Neuronal stem cell (in vitro differentiated cells): ENCODE measurements around the gene BTBD10.

ENCODE experiments used
- DNase-seq: peaks from one replicate; pipeline ENCODE4 v3.0.0-alpha.2; 2013; ENCODE audit warnings: low spot score
- H2AFZ ChIP-seq: one replicate; pipeline ENCODE4 v1.6.1; 2013; ENCODE audit warnings: mild to moderate bottlenecking, low read length, inconsistent platforms
- H2AK5ac ChIP-seq: 2 replicates; pipeline ENCODE4 v1.6.1; 2013; ENCODE audit warnings: low read depth, mild to moderate bottlenecking, inconsistent platforms, low read length, moderate library complexity, mixed read lengths
- H2BK120ac ChIP-seq: 2 replicates; pipeline ENCODE4 v1.6.1; 2013; ENCODE audit warnings: low read depth, mild to moderate bottlenecking, inconsistent platforms, low read length, moderate library complexity, mixed read lengths
- H2BK12ac ChIP-seq: one replicate; pipeline ENCODE4 v1.6.1; 2013; ENCODE audit warnings: low read length, inconsistent platforms
- H2BK15ac ChIP-seq: 2 replicates; pipeline ENCODE4 v1.6.1; 2013; ENCODE audit warnings: mild to moderate bottlenecking, low read length, inconsistent platforms, mixed read lengths
- H2BK5ac ChIP-seq: one replicate; pipeline ENCODE4 v1.6.1; 2013; ENCODE audit warnings: inconsistent platforms, mild to moderate bottlenecking, low read length, moderate library complexity
- H3K14ac ChIP-seq: one replicate; pipeline ENCODE4 v1.6.1; 2013; ENCODE audit warnings: low read length, inconsistent platforms
- H3K18ac ChIP-seq: 2 replicates; pipeline ENCODE4 v1.6.1; 2013; ENCODE audit warnings: low read length, inconsistent platforms
- H3K23ac ChIP-seq: 2 replicates; pipeline ENCODE4 v1.6.1; 2013; ENCODE audit warnings: low read depth, mild to moderate bottlenecking, mixed read lengths, low read length, inconsistent platforms; ENCODE audit not compliant: poor library complexity
- H3K27ac ChIP-seq: replicated peaks from 3 replicates; pipeline ENCODE4 v1.5.1; 2013; ENCODE audit warnings: low read length, inconsistent platforms
- H3K27me3 ChIP-seq, 3 experiments: 2 replicates each; pipeline ENCODE4 v1.6.1; 2013; ENCODE audit warnings: low read length in 3 of 3, mild to moderate bottlenecking in 2 of 3, inconsistent platforms in 1 of 3, low read depth in 1 of 3, mixed read lengths in 1 of 3, moderate library complexity in 1 of 3; ENCODE audit not compliant: control insufficient read depth in 3 of 3, insufficient read depth in 3 of 3
- H3K36me3 ChIP-seq, 2 donors: replicated peaks in 1 of 2; 2 replicates each; pipeline ENCODE4 v1.6.1; 2013; ENCODE audit warnings: low read length in 2 of 2; ENCODE audit not compliant: control insufficient read depth in 2 of 2, insufficient read depth in 2 of 2
- H3K4ac ChIP-seq: 2 replicates; pipeline ENCODE4 v1.6.1; 2013; ENCODE audit warnings: inconsistent platforms, mild to moderate bottlenecking, low read length, moderate library complexity
- H3K4me1 ChIP-seq, 2 donors: 1 replicate in 1 of 2; 2 replicates in 1 of 2; pipeline ENCODE4 v1.6.1; 2013; ENCODE audit warnings: low read length in 2 of 2, low read depth in 1 of 2; ENCODE audit not compliant: control insufficient read depth in 2 of 2, insufficient read depth in 1 of 2
- H3K4me2 ChIP-seq: one replicate; pipeline ENCODE4 v1.6.1; 2013; ENCODE audit warnings: mild to moderate bottlenecking, low read length, inconsistent platforms; ENCODE audit not compliant: insufficient read depth, poor library complexity, severe bottlenecking
- H3K4me3 ChIP-seq, 2 donors: 2 replicates each; pipeline ENCODE4 v1.5.1; 2013; ENCODE audit warnings: low read length in 2 of 2, mild to moderate bottlenecking in 2 of 2, inconsistent platforms in 1 of 2, moderate library complexity in 1 of 2
- H3K79me1 ChIP-seq: one replicate; pipeline ENCODE4 v1.6.1; 2013; ENCODE audit warnings: low read depth, mild to moderate bottlenecking, inconsistent platforms, low read length, moderate library complexity
- H3K9ac ChIP-seq: one replicate; pipeline ENCODE4 v1.6.1; 2013; ENCODE audit warnings: mild to moderate bottlenecking, low read depth, low read length, inconsistent platforms; ENCODE audit not compliant: poor library complexity
- H3K9me3 ChIP-seq, 2 donors: replicated peaks in 1 of 2; 2 replicates each; pipeline versions ENCODE3 to v1.6.1; 2013; ENCODE audit warnings: low read length in 2 of 2, mild to moderate bottlenecking in 2 of 2, inconsistent platforms in 1 of 2, low read depth in 1 of 2, mixed read lengths in 1 of 2, moderate library complexity in 1 of 2; ENCODE audit not compliant: control insufficient read depth in 2 of 2, insufficient read depth in 1 of 2
- H4K8ac ChIP-seq: one replicate; pipeline ENCODE4 v1.6.1; 2013; ENCODE audit warnings: low read depth, mild to moderate bottlenecking, inconsistent platforms, low read length, moderate library complexity
- H4K91ac ChIP-seq: one replicate; pipeline ENCODE4 v1.6.1; 2013; ENCODE audit warnings: low read length, low read depth, mild to moderate bottlenecking, inconsistent platforms; ENCODE audit not compliant: poor library complexity
- WGBS, 2 donors: extraction: QIAGEN DNeasy Blood & Tissue Kit; methylation state at CpG; one replicate each; pipeline ENCODE4 v1.1.7; 2013; ENCODE audit warnings: missing lambda C conversion rate in 2 of 2, mixed read lengths in 1 of 2; ENCODE audit not compliant: insufficient read length in 2 of 2, insufficient replicate concordance in 1 of 2; ENCODE audit errors: extremely low coverage in 2 of 2; 5-methylcytosine and 5-hydroxymethylcytosine counted together

BTBD10 gene

DNA sequence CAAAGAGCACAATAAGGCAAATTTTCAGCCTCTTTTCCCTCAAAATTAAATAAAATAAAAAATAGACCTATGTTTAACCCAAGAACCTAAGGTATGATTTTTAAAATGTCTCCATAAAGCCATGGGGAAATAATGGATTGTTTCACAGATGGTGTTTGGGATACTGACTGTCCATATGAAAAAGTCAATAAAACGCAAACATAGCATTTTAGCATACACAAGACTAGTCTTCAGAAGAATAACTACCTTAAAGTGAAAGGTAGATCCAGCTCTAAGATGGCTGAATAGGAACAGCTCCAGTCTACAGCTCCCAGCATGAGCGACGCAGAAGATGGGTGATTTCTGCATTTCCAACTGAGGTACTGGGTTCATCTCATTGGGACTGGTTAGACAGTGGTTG is 16.7 kb upstream of the BTBD10 start:
- no CpG with 5 or more reads among the region's 3 CpGs for WGBS, 2 donors

DNA sequence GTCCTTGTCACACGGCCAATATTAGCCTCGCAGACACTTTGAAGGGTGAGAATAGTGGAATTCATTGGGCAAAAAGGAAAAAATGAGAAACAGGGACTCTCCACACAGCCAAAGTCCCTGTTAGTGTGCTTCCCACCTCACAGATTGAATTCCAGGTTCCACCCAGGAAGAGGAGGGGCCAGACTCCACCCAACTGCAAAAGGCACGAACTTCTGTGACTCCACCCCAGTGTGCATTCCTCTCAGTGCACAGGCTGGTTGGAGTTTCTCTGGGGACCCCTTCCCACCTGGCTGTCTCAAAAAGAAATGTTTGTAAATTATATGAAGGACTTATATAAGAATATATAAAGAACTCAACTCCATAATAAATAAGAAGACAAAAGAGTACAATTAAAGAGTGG is 12.1 kb upstream of the BTBD10 start:
- Histone ChIP-seq H3K9me3 (peaks cover 0 to 3% of the 10 kb centered on the region in 2 donors), H3K23ac (no peak overlapping the region), H2BK120ac (no peak overlapping the region), H2AK5ac (no peak overlapping the region), H3K14ac (no peak overlapping the region), H3K36me3 (no peaks in the 10 kb centered on the region), H2BK5ac (no peak overlapping the region), H3K9ac (no peak overlapping the region), H3K18ac (no peak overlapping the region), H3K27ac (no peak overlapping the region), H3K4me1 (peaks cover 0 to 8% of the 10 kb centered on the region in 2 donors), H3K4ac (no peak overlapping the region), H4K91ac (no peak overlapping the region), H3K4me2 (no peak overlapping the region), H3K4me3 (no peak overlapping the region), H3K79me1 (no peaks in the 10 kb centered on the region), H2BK12ac (no peak overlapping the region), H2BK15ac (no peak overlapping the region), H3K27me3 (peaks cover 0 to 3% (median 0%) of the 10 kb centered on the region in 3 experiments), H4K8ac (no peak overlapping the region), H2AFZ (no peak overlapping the region)
- no peak for DNase-seq
- WGBS, 2 donors: no CpG with 5 or more reads among the region's 3 CpGs

More for the DNA sequence above, 16.7 kb upstream of the BTBD10 start:
- H3K23ac ChIP-seq: no peak overlapping the region
- no peak overlapping the region for H3K14ac ChIP-seq
- H2AFZ ChIP-seq: no peak overlapping the region
- H3K4me1 ChIP-seq: no peaks in the 10 kb centered on the region
- no peak overlapping the region for H3K4me3 ChIP-seq
- DNase-seq: no peak
- no peak overlapping the region for H4K91ac ChIP-seq
- H3K18ac ChIP-seq: no peak overlapping the region
- no peak overlapping the region for H2BK15ac ChIP-seq
- no peak overlapping the region for H2BK5ac ChIP-seq
- no peak overlapping the region for H3K4me2 ChIP-seq
- no peak overlapping the region for H2AK5ac ChIP-seq
- no peak overlapping the region for H2BK120ac ChIP-seq
- no peak overlapping the region for H4K8ac ChIP-seq
- H3K36me3 ChIP-seq: no peaks in the 10 kb centered on the region
- no peak overlapping the region for H3K27ac ChIP-seq
- H2BK12ac ChIP-seq: no peak overlapping the region
- no peaks in the 10 kb centered on the region for H3K9me3 ChIP-seq
- H3K9ac ChIP-seq: no peak overlapping the region
- H3K4ac ChIP-seq: no peak overlapping the region
- H3K27me3 ChIP-seq: no peaks in the 10 kb centered on the region
- H3K79me1 ChIP-seq: no peaks in the 10 kb centered on the region

DNA sequence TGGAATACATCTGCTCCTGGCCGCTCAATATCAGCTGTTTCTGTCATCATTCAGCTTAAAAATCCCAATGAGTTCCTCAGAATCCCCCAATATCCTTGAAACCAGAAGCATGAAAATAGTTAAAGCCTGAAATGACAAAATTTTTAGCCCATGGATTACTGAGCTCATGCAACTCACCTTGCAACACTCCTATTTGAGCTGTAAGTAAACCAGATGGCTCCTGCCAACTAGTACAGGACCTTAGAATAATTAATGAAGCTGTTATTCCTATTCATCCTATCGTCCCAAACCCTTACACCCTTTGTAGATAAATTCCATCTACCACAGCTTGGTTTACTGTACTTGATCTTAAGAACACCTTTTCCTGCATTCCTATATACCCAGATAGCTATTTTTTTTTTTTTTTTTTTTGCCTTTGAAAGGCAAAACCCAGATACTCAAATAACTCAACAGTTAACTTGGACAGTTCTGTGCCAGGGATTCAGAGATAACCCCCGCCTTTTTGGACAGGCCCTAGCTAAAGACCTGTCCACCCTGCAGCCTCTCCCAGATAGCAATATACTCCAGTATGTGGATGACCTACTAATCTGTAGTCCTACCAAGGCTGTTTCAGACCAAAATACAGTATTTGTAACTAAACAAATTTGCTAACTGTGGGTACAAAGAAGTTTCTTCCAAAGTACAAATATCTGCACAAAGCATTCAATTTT is 10.1 kb upstream of the BTBD10 start:
- Histone ChIP-seq H3K4me1 (peaks cover 0 to 8% of the 10 kb centered on the region in 2 donors), H3K9ac (no peak overlapping the region), H2BK15ac (no peak overlapping the region), H2AK5ac (no peak overlapping the region), H2BK5ac (no peak overlapping the region), H3K4ac (no peak overlapping the region), H3K27me3 (peaks cover 0 to 18% (median 0%) of the 10 kb centered on the region in 3 experiments), H3K9me3 (peaks cover 0 to 3% of the 10 kb centered on the region in 2 donors), H2BK120ac (no peak overlapping the region), H3K4me2 (no peak overlapping the region), H2AFZ (no peak overlapping the region), H3K27ac (no peak overlapping the region), H3K36me3 (no peaks in the 10 kb centered on the region), H2BK12ac (no peak overlapping the region), H3K23ac (no peak overlapping the region), H4K8ac (no peak overlapping the region), H3K4me3 (no peak overlapping the region), H3K18ac (no peak overlapping the region), H3K14ac (no peak overlapping the region), H3K79me1 (no peaks in the 10 kb centered on the region), H4K91ac (no peak overlapping the region)
- WGBS, 2 donors: no CpG with 5 or more reads among the region's 3 CpGs
- DNase-seq: no peak

DNA sequence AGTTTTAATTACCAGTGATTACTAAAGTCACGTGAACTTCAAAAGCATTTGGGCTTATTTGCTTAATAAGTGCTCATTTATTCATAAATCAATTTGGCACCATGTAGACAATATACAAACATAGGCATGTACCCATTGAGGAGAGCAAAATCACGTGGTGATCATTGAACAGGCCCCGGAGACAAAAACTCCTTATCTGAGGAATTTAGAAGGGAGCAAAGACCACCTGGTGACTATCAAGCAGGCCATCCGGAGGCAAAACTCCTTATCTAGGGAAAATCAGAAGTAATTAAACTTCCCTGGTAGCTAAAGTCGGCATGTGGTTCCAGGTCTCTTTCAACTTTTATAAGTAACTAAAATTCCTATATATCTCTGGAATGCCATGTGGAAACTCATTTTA is 5.7 kb upstream of the BTBD10 start:
- Histone ChIP-seq H2BK5ac (no peak overlapping the region), H3K4me3 (no peak overlapping the region), H3K27ac (no peak overlapping the region), H3K9me3 (peaks cover 0 to 3% of the 10 kb centered on the region in 2 donors), H2BK120ac (no peak overlapping the region), H3K9ac (no peak overlapping the region), H3K4ac (no peak overlapping the region), H4K8ac (no peak overlapping the region), H3K79me1 (no peaks in the 10 kb centered on the region), H2BK15ac (no peak overlapping the region), H3K4me2 (no peak overlapping the region), H2AK5ac (no peak overlapping the region), H3K14ac (no peak overlapping the region), H3K4me1 (peaks cover 2 to 12% of the 10 kb centered on the region in 2 donors), H2AFZ (no peak overlapping the region), H3K36me3 (no peaks in the 10 kb centered on the region), H2BK12ac (no peak overlapping the region), H4K91ac (no peak overlapping the region), H3K18ac (no peak overlapping the region), H3K23ac (no peak overlapping the region), H3K27me3 (peaks cover 0 to 23% (median 0%) of the 10 kb centered on the region in 3 experiments)
- no peak for DNase-seq
- WGBS, 2 donors: no CpG with 5 or more reads among the region's 5 CpGs
